ENCODE measurements around the gene OLIG2.

OLIG2 gene

GRCh38 chr21:33076600-33077329 is 51.0 kb downstream of the OLIG2 start:
- no peak for DNase-seq (ENCODE audit: low read depth)
- H3K4me3 ChIP-seq (ENCODE audit: low read depth, low read length): no peak overlapping the region

Data from skeletal muscle cell (primary cell).